Transverse colon (tissue), 4 donors: Measurements from ENCODE around the gene MYH1. TPM values are rescaled to one million over a fixed set of nuclear protein-coding genes. Genes with fewer than 3 reads are reported as not detected.

Experiments used
- DNase-seq: peaks from one replicate; pipeline ENCODE4 v3.0.0-alpha.2; 2019
- H3K27ac ChIP-seq, 4 donors: fragments of 200-600 bp; sonication (generic); 2 replicates each; pipeline ENCODE4 v1.5.1; 2016 to 2018; ENCODE audit warnings: inconsistent platforms in 4 of 4
- H3K27me3 ChIP-seq: fragments of 200-600 bp; sonication (generic); 2 replicates; pipeline ENCODE4 v1.5.1; 2017; ENCODE audit warnings: inconsistent platforms
- H3K36me3 ChIP-seq, 4 donors: fragments of 200-600 bp; sonication (generic); 2 replicates each; pipeline ENCODE4 v1.5.1; 2017 to 2019; ENCODE audit warnings: inconsistent platforms in 4 of 4
- H3K4me1 ChIP-seq, 4 donors: fragments of 200-600 bp; sonication (generic); 2 replicates each; pipeline ENCODE4 v1.5.1; 2017 to 2020; ENCODE audit warnings: inconsistent platforms in 4 of 4
- H3K4me3 ChIP-seq, 4 donors: fragments of 200-600 bp; sonication (generic); 1 replicate in 1 of 4; 2 replicates in 3 of 4; pipeline versions ENCODE4 v1.5.1 to v1.6.1; 2017 to 2019; ENCODE audit warnings: inconsistent platforms in 4 of 4
- H3K9me3 ChIP-seq, 2 donors: fragments of 200-600 bp; sonication (generic); 2 replicates each; pipeline ENCODE4 v1.5.1; 2017 to 2019; ENCODE audit warnings: inconsistent platforms in 2 of 2
- EP300 ChIP-seq: sonication (generic); formaldehyde crosslinking; IDR thresholded peaks from one replicate; pipeline ENCODE4 v1.6.1; 2017; ENCODE audit warnings: antibody characterized with exemption, low read depth
- POLR2A ChIP-seq: fragments of 450-650 bp; IDR thresholded peaks from one replicate; pipeline ENCODE4 v1.6.1; 2016; ENCODE audit warnings: antibody characterized with exemption, mild to moderate bottlenecking, moderate library complexity
- POLR2AphosphoS5 ChIP-seq, 3 donors: sonication (generic); formaldehyde crosslinking; IDR thresholded peaks; one replicate each; pipeline ENCODE4 v1.6.1; 2016; ENCODE audit warnings: antibody characterized with exemption in 3 of 3
- WGBS, 2 donors: methylation state at CpG; one replicate each; pipeline ENCODE4 v1.1.5; 2018; ENCODE audit warnings: low coverage in 1 of 2; 5-methylcytosine and 5-hydroxymethylcytosine counted together
- in situ Hi-C, 4 donors: fragments of 200-750 bp; cut with MboI; loops; one replicate each; pipeline versions ENCODE4 v1.15.0 to v1.15.1; 2017; ENCODE audit warnings: low sequenced_read_pairs in 3 of 4, low pct_ligation_motif_present in 1 of 4, low pct_unique_long_range_greater_than_20kb in 1 of 4
- intact Hi-C: fragments of 100-400 bp; cut with DNase I; formaldehyde crosslinking; loops from one replicate; pipeline ENCODE4 v1.15.1; 2023; ENCODE audit warnings: low total_unique reads
- total RNA-seq, 4 donors: library from RNA; depleted of rRNA; stranded (reverse); fragments of >200 nt; gene quantifications; one replicate each; pipeline ENCODE4 v1.1.0, GENCODE V29; 2016
- TF ChIP-seq, protein P1 (sequence below), 5 experiments: fragments of 200-600 bp in 3 of 5; fragments of 450-650 bp in 2 of 5; sonication (generic) in 3 of 5; IDR thresholded peaks; 1 replicate in 2 of 5; 2 replicates in 3 of 5; pipeline ENCODE4 v1.5.1; 2016 to 2017; ENCODE audit warnings: antibody characterized with exemption in 5 of 5, inconsistent platforms in 3 of 5, mild to moderate bottlenecking in 2 of 5, moderate library complexity in 1 of 5

Gene MYH1
- total RNA-seq, 4 donors from 2014 or later = 0.16 to 1.6 TPM; not detected in 2

DNA sequence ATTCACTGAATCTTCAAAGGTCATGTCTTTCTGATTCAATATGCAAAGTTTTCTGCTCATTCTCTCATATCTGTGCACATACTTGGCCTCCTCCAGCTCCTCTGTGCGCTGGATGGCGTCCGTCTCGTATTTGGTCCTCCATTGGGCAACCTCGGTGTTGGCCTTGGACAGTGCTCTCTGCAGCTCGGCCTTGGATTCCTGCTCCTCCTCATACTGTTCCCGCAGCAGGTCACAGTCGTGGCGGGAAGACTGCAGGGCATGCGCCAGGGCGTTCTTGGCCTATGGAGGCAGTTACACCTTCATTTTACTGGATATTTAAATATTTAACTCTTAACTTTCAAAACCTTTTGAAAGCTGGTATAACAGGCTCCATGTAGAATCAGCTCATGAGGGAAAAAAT is 8.2 kb upstream of the MYH1 start:
- 88% methylated on average over 11 of the region's 11 CpGs; no CpG with 5 or more reads in 1 of the 2 donors for WGBS, 2 donors

DNA sequence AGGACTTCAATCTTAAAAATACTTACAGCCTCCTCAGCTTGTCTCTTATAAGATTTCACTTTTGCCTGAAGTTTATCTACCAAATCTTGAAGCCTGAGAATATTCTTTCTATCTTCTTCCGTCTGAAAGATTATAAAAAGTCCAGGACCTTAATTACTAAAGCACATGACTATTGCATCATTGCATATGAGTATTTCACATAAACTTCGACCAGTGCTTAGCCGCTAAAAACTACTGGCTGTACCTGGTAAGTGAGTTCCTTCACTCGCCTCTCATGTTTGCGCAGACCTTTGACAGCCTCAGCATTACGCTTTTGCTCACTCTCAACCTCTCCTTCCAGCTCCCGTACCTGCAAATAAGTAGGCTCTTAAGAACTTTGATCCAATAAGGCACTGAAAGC is 4.7 kb upstream of the MYH1 start:
- no peak overlapping the region for H3K27ac ChIP-seq
- H3K4me1 ChIP-seq = no peaks in the 10 kb centered on the region
- H3K9me3 ChIP-seq = no peaks in the 10 kb centered on the region
- in situ Hi-C loops (loop anchor here in 1 of 4 donors (25.0 kb wide), 1 partner anchor 89 kb away; no protein-coding TSS in a partner anchor), intact Hi-C loops (no loop called here)
- no peaks in the 10 kb centered on the region for H3K27me3 ChIP-seq
- TF ChIP-seq EP300 (no peak), POLR2A (no peak), POLR2AphosphoS5 (IDR thresholded peaks at IDR 0.05) (no peak)
- TF ChIP-seq, protein P1, sequence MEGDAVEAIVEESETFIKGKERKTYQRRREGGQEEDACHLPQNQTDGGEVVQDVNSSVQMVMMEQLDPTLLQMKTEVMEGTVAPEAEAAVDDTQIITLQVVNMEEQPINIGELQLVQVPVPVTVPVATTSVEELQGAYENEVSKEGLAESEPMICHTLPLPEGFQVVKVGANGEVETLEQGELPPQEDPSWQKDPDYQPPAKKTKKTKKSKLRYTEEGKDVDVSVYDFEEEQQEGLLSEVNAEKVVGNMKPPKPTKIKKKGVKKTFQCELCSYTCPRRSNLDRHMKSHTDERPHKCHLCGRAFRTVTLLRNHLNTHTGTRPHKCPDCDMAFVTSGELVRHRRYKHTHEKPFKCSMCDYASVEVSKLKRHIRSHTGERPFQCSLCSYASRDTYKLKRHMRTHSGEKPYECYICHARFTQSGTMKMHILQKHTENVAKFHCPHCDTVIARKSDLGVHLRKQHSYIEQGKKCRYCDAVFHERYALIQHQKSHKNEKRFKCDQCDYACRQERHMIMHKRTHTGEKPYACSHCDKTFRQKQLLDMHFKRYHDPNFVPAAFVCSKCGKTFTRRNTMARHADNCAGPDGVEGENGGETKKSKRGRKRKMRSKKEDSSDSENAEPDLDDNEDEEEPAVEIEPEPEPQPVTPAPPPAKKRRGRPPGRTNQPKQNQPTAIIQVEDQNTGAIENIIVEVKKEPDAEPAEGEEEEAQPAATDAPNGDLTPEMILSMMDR (IDR thresholded peaks at IDR 0.05) = no peak
- DNase-seq = no peak
- WGBS, 2 donors = 93 to 100% methylated on average over 1 to 7 of the region's 7 CpGs
- H3K4me3 ChIP-seq = no peak overlapping the region
- H3K36me3 ChIP-seq = no peaks in the 10 kb centered on the region

More for the DNA sequence above, 8.2 kb upstream of the MYH1 start:
- Histone ChIP-seq H3K27me3 (no peaks in the 10 kb centered on the region), H3K27ac (no peak overlapping the region), H3K36me3 (no peaks in the 10 kb centered on the region), H3K4me3 (no peak overlapping the region), H3K4me1 (no peaks in the 10 kb centered on the region), H3K9me3 (no peaks in the 10 kb centered on the region)
- TF ChIP-seq EP300 = no peak
- TF ChIP-seq, protein P1 (IDR thresholded peaks at IDR 0.05) = no peak
- in situ Hi-C loops = no loop called here
- no peak for DNase-seq
- intact Hi-C loops = no loop called here

DNA sequence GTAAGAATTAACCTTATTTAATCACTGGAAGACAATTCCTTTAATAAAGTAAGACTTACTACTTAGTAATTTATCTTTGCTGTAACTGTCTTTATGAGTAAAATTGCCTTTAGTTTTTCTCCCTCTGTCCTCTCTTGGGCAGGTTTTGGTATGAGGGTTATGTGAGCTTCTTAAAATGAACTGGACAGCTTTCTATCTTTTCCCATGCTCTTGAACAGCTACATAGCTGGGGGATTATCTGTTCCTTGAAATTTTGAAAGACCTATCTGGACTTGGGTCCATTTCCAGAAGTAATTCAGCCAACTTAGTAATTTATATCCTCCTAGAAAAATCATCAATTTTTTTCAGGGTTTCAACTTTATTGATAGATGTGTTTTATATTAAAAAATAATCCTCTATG is 3.6 kb upstream of the MYH1 start:
- Histone ChIP-seq H3K4me3 (no peak overlapping the region), H3K9me3 (no peaks in the 10 kb centered on the region), H3K36me3 (no peaks in the 10 kb centered on the region), H3K4me1 (no peaks in the 10 kb centered on the region), H3K27me3 (no peaks in the 10 kb centered on the region), H3K27ac (no peak overlapping the region)
- no peak for DNase-seq
- TF ChIP-seq, protein P1 (IDR thresholded peaks at IDR 0.05) = no peak
- TF ChIP-seq POLR2AphosphoS5 (IDR thresholded peaks at IDR 0.05) (no peak), POLR2A (no peak), EP300 (no peak)
- intact Hi-C loops (no loop called here), in situ Hi-C loops (loop anchor here in 1 of 4 donors (25.0 kb wide), 1 partner anchor 90 kb away; no protein-coding TSS in a partner anchor)

DNA sequence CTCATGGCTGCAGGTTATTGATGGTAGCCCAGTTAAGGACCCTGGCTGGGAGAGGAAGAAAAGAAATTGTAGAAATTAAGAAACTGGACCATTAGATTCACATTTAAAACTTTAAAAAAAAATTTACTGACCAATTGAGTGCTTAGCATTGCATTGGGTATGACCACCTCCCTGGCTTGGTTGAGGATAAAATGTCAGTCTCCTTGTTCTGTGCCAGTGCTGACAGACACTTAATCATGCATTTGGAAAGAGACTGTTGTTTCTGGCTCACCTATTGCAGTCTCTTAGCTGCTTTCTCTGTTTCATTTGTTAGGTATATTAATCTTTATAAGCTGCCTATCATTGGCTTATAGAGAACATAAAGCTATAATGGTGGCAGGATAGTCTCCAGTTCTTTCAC is 1.7 kb downstream of the MYH1 start:
- in situ Hi-C loops = loop anchor here in 1 of 4 donors (25.0 kb wide), 1 partner anchor 96 kb away; no protein-coding TSS in a partner anchor
- no peaks in the 10 kb centered on the region for H3K9me3 ChIP-seq
- no peak overlapping the region for H3K27ac ChIP-seq
- intact Hi-C loops = no loop called here
- H3K36me3 ChIP-seq = no peaks in the 10 kb centered on the region
- H3K4me3 ChIP-seq = no peak overlapping the region
- H3K27me3 ChIP-seq = no peaks in the 10 kb centered on the region
- no peaks in the 10 kb centered on the region for H3K4me1 ChIP-seq
- DNase-seq = no peak
- no peak for TF ChIP-seq POLR2AphosphoS5 (IDR thresholded peaks at IDR 0.05)

DNA sequence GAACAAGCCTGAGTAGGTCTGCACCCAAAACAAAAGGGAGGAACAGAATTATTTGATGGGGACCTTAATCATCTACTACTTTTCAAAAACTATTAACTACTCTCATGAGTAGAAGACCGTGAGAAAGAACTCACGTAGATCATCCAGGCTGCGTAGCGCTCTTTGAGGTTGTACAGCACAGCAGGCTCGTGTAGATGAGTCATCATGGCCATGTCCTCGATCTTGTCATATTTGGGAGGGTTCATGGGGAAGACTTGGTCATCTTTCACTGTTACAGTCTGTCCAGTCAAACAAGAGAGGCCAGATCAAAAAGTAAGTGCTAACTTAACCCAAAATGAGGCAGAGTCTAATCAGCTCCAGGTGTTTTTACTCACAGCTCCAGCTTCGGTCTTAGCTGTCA is 2.3 kb downstream of the MYH1 start:
- intact Hi-C loops = no loop called here

More for the DNA sequence above, 2.3 kb downstream of the MYH1 start:
- no peak for DNase-seq
- Histone ChIP-seq H3K4me1 (no peaks in the 10 kb centered on the region), H3K27me3 (no peaks in the 10 kb centered on the region), H3K4me3 (no peak overlapping the region), H3K9me3 (no peaks in the 10 kb centered on the region), H3K27ac (no peak overlapping the region), H3K36me3 (no peaks in the 10 kb centered on the region)
- TF ChIP-seq POLR2A (no peak), EP300 (no peak), POLR2AphosphoS5 (IDR thresholded peaks at IDR 0.05) (no peak)
- TF ChIP-seq, protein P1 (IDR thresholded peaks at IDR 0.05) = no peak
- WGBS, 2 donors = 83% methylated on average over 7 of the region's 7 CpGs; no CpG with 5 or more reads in 1 of the 2 donors
- in situ Hi-C loops = loop anchor here in 1 of 4 donors (25.0 kb wide), 1 partner anchor 96 kb away; no protein-coding TSS in a partner anchor
